ENCODE measurements around the gene COL6A3.

Gene COL6A3

GRCh38 chr2:237295889-237296480 is 118.0 kb downstream of the COL6A3 start:
- no peak for TF ChIP-seq REST (IDR thresholded peaks at IDR 0.05; ENCODE audit: low read depth)
- no peak for TF ChIP-seq EGR1 (IDR thresholded peaks at IDR 0.05)
- no peak for TF ChIP-seq TCF12 (IDR thresholded peaks at IDR 0.05; ENCODE audit: low read depth)
- no peak for TF ChIP-seq TAF1 (IDR thresholded peaks at IDR 0.05; ENCODE audit: low read depth)
- no peak for TF ChIP-seq RAD21 (IDR thresholded peaks at IDR 0.05; ENCODE audit: low read depth)
- TF ChIP-seq MAX (IDR thresholded peaks at IDR 0.05): no peak
- TF ChIP-seq FOXM1 (IDR thresholded peaks at IDR 0.05; ENCODE audit: borderline replicate concordance, low read depth): no peak
- TF ChIP-seq TEAD4 (IDR thresholded peaks at IDR 0.05): no peak
- no peak for TF ChIP-seq ZBTB7A (IDR thresholded peaks at IDR 0.05; ENCODE audit: low read depth)
- no peak for TF ChIP-seq YY1 (IDR thresholded peaks at IDR 0.05; ENCODE audit: low read depth)
- TF ChIP-seq NFIC (IDR thresholded peaks at IDR 0.05): no peak
- TF ChIP-seq EP300 (IDR thresholded peaks at IDR 0.05; ENCODE audit: borderline replicate concordance): no peak
- TF ChIP-seq CREB1 (IDR thresholded peaks at IDR 0.05; ENCODE audit: low read depth): no peak
- TF ChIP-seq USF1 (IDR thresholded peaks at IDR 0.05): no peak
- no peak for TF ChIP-seq CEBPB (IDR thresholded peaks at IDR 0.05)

GRCh38 chr2:237294460-237294859 is 119.5 kb downstream of the COL6A3 start:
- TF ChIP-seq CEBPB (IDR thresholded peaks at IDR 0.05) (no peak), FOXM1 (IDR thresholded peaks at IDR 0.05; ENCODE audit: borderline replicate concordance, low read depth) (no peak), REST (IDR thresholded peaks at IDR 0.05; ENCODE audit: low read depth) (no peak), YY1 (IDR thresholded peaks at IDR 0.05; ENCODE audit: low read depth) (no peak), TCF12 (IDR thresholded peaks at IDR 0.05; ENCODE audit: low read depth) (no peak), NFIC (IDR thresholded peaks at IDR 0.05) (no peak), TAF1 (IDR thresholded peaks at IDR 0.05; ENCODE audit: low read depth) (no peak), USF1 (IDR thresholded peaks at IDR 0.05) (no peak), EGR1 (IDR thresholded peaks at IDR 0.05) (no peak), RAD21 (IDR thresholded peaks at IDR 0.05; ENCODE audit: low read depth) (no peak), MAX (IDR thresholded peaks at IDR 0.05) (no peak)

- no peak for TF ChIP-seq YY1 (IDR thresholded peaks at IDR 0.05; ENCODE audit: low read depth)
- TF ChIP-seq MAX (IDR thresholded peaks at IDR 0.05): no peak
- no peak for TF ChIP-seq TCF12 (IDR thresholded peaks at IDR 0.05; ENCODE audit: low read depth)
- no peak for TF ChIP-seq FOXM1 (IDR thresholded peaks at IDR 0.05; ENCODE audit: borderline replicate concordance, low read depth)
- no peak for TF ChIP-seq ZBTB7A (IDR thresholded peaks at IDR 0.05; ENCODE audit: low read depth)
Observed at GRCh38 chr2:237293978-237294377, 120.0 kb downstream of the COL6A3 start.

GRCh38 chr2:237291138-237291792 is 122.7 kb downstream of the COL6A3 start:
- TF ChIP-seq REST (IDR thresholded peaks at IDR 0.05; ENCODE audit: low read depth) (no peak), TEAD4 (IDR thresholded peaks at IDR 0.05) (0 out of 2 replicates have a peak, but pooled peaks have one; percentile 21), CREB1 (IDR thresholded peaks at IDR 0.05; ENCODE audit: low read depth) (no peak), USF1 (IDR thresholded peaks at IDR 0.05) (no peak), TAF1 (IDR thresholded peaks at IDR 0.05; ENCODE audit: low read depth) (no peak), EGR1 (IDR thresholded peaks at IDR 0.05) (no peak), TCF12 (IDR thresholded peaks at IDR 0.05; ENCODE audit: low read depth) (peak; percentile 76; the same call in 1 of the 2 replicates), YY1 (IDR thresholded peaks at IDR 0.05; ENCODE audit: low read depth) (no peak), CEBPB (IDR thresholded peaks at IDR 0.05) (no peak), RAD21 (IDR thresholded peaks at IDR 0.05; ENCODE audit: low read depth) (no peak), EP300 (IDR thresholded peaks at IDR 0.05; ENCODE audit: borderline replicate concordance) (peak; percentile 22; the same call in 1 of the 2 replicates), FOXM1 (IDR thresholded peaks at IDR 0.05; ENCODE audit: borderline replicate concordance, low read depth) (no peak), MAX (IDR thresholded peaks at IDR 0.05) (no peak), ZBTB7A (IDR thresholded peaks at IDR 0.05; ENCODE audit: low read depth) (no peak), NFIC (IDR thresholded peaks at IDR 0.05) (peak; percentile 89)

Measured in Ishikawa (cell line).